Measurements from ENCODE around the gene KLF17. TPM values are rescaled to one million over a fixed set of nuclear protein-coding genes. Genes with fewer than 3 reads are reported as not detected.
"Not testable (repeated sequence)": the region's sequence is repeated elsewhere in the genome, so short reads cannot be mapped to it uniquely, and the experiment has no call there.

The KLF17 gene
- total RNA-seq, 1 donor, result 0.36 TPM

- Histone ChIP-seq H3K79me2 (ENCODE audit: insufficient read depth, low read length) (no peaks in the 10 kb centered on the region), H2AFZ (ENCODE audit: low read length) (no peak overlapping the region), H3K27me3 (ENCODE audit: insufficient read depth, low read length) (no peaks in the 10 kb centered on the region), H4K20me1 (ENCODE audit: insufficient read depth, low read length) (no peaks in the 10 kb centered on the region), H3K27ac (ENCODE audit: low read depth, low read length) (no peak overlapping the region), H3K4me1 (ENCODE audit: insufficient read depth, low read length) (no peaks in the 10 kb centered on the region), H3K4me2 (ENCODE audit: insufficient read depth, low read length) (no peak overlapping the region), H3K4me3 (ENCODE audit: insufficient read depth, low read length) (no peak overlapping the region), H3K36me3 (ENCODE audit: insufficient read depth, low read length) (no peaks in the 10 kb centered on the region), H3K9me3 (ENCODE audit: low read depth, low read length) (no peaks in the 10 kb centered on the region)
- DNase-seq (ENCODE audit: insufficient read length, low spot score, missing footprints), result no peak
- no peak for TF ChIP-seq CTCF (IDR thresholded peaks at IDR 0.05; ENCODE audit: extremely low read depth, low read depth, low read length)
Measured at GRCh38 chr1:44134071-44134920, 15.7 kb downstream of the KLF17 start.

GRCh38 chr1:44135886-44136285 is 17.3 kb downstream of the KLF17 start:
- H4K20me1 ChIP-seq (ENCODE audit: insufficient read depth, low read length), result no peaks in the 10 kb centered on the region
- TF ChIP-seq CTCF (IDR thresholded peaks at IDR 0.05; ENCODE audit: extremely low read depth, low read depth, low read length), result no peak

DNA sequence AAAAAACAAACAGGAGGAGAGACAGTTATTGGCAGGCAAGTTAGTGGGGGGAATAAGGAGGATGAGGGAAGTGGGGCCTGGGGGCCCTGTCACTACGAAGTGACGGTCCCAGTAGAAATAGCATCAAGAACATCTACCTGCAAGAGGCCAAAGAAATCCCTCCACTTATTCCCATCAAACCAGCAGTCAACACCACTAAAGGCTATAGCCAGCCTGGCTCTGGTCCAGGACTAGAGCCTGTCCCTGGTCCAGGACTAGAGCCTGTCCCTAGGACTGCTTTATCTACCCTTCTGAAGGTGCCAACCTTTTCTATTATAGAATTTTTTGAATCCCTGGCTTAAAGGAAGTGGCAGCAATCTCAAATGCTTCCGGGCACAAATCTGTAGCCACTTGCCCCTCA is 19.6 kb downstream of the KLF17 start:
- no peaks in the 10 kb centered on the region for H3K4me1 ChIP-seq (ENCODE audit: insufficient read depth, low read length)
- no peaks in the 10 kb centered on the region for H4K20me1 ChIP-seq (ENCODE audit: insufficient read depth, low read length)
- TF ChIP-seq CTCF (IDR thresholded peaks at IDR 0.05; ENCODE audit: extremely low read depth, low read depth, low read length), result no peak
- H3K27me3 ChIP-seq (ENCODE audit: insufficient read depth, low read length), result peaks cover 2% of the 10 kb centered on the region
- no peak overlapping the region for H3K4me2 ChIP-seq (ENCODE audit: insufficient read depth, low read length)
- no peak overlapping the region for H3K4me3 ChIP-seq (ENCODE audit: insufficient read depth, low read length)
- H3K36me3 ChIP-seq (ENCODE audit: insufficient read depth, low read length), result no peaks in the 10 kb centered on the region
- H3K27ac ChIP-seq (ENCODE audit: low read depth, low read length), result no peak overlapping the region
- DNase-seq (ENCODE audit: insufficient read length, low spot score, missing footprints), result no peak
- H2AFZ ChIP-seq (ENCODE audit: low read length), result no peak overlapping the region
- H3K79me2 ChIP-seq (ENCODE audit: insufficient read depth, low read length), result no peaks in the 10 kb centered on the region
- H3K9me3 ChIP-seq (ENCODE audit: low read depth, low read length), result no peaks in the 10 kb centered on the region

More at GRCh38 chr1:44135886-44136285, 17.3 kb downstream of the KLF17 start:
- no peak overlapping the region for H3K4me3 ChIP-seq (ENCODE audit: insufficient read depth, low read length)
- H3K79me2 ChIP-seq (ENCODE audit: insufficient read depth, low read length), result no peaks in the 10 kb centered on the region
- H3K4me1 ChIP-seq (ENCODE audit: insufficient read depth, low read length), result no peaks in the 10 kb centered on the region
- no peaks in the 10 kb centered on the region for H3K36me3 ChIP-seq (ENCODE audit: insufficient read depth, low read length)
- H3K9me3 ChIP-seq (ENCODE audit: low read depth, low read length), result no peaks in the 10 kb centered on the region
- no peaks in the 10 kb centered on the region for H3K27me3 ChIP-seq (ENCODE audit: insufficient read depth, low read length)
- no peak overlapping the region for H3K4me2 ChIP-seq (ENCODE audit: insufficient read depth, low read length)
- H3K27ac ChIP-seq (ENCODE audit: low read depth, low read length), result no peak overlapping the region
- no peak for DNase-seq (ENCODE audit: insufficient read length, low spot score, missing footprints)
- H2AFZ ChIP-seq (ENCODE audit: low read length), result no peak overlapping the region

DNA sequence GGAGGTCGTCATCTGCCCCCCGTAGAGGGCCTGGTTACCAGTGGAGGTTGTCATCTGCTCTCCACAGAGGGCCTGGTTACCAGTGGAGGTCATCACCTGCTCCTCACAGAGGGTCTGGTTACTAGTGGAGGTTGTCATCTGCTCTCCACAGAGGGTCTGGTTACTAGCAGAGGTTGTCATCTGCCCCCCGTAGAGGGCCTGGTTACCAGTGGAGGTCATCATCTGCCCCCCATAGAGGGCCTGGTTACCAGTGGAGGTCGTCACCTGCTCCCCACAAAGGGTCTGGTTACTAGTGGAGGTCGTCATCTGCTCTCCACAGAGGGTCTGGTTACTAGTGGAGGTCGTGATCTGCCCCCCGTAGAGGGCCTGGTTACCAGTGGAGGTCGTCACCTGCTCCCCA is 20.9 kb downstream of the KLF17 start:
- not testable (repeated sequence) for H3K27me3 ChIP-seq (ENCODE audit: insufficient read depth, low read length)

More for the DNA sequence above, 20.9 kb downstream of the KLF17 start:
- H3K79me2 ChIP-seq (ENCODE audit: insufficient read depth, low read length); H2AFZ ChIP-seq (ENCODE audit: low read length); H3K4me3 ChIP-seq (ENCODE audit: insufficient read depth, low read length); H3K36me3 ChIP-seq (ENCODE audit: insufficient read depth, low read length); H3K9me3 ChIP-seq (ENCODE audit: low read depth, low read length); DNase-seq (ENCODE audit: insufficient read length, low spot score, missing footprints); H3K27ac ChIP-seq (ENCODE audit: low read depth, low read length); H4K20me1 ChIP-seq (ENCODE audit: insufficient read depth, low read length); H3K4me1 ChIP-seq (ENCODE audit: insufficient read depth, low read length); H3K4me2 ChIP-seq (ENCODE audit: insufficient read depth, low read length): not testable (repeated sequence)
